ENCODE data around the gene PCNX1.
"Not testable (repeated sequence)": the region's sequence is repeated elsewhere in the genome, so short reads cannot be mapped to it uniquely, and the experiment has no call there.

DNA sequence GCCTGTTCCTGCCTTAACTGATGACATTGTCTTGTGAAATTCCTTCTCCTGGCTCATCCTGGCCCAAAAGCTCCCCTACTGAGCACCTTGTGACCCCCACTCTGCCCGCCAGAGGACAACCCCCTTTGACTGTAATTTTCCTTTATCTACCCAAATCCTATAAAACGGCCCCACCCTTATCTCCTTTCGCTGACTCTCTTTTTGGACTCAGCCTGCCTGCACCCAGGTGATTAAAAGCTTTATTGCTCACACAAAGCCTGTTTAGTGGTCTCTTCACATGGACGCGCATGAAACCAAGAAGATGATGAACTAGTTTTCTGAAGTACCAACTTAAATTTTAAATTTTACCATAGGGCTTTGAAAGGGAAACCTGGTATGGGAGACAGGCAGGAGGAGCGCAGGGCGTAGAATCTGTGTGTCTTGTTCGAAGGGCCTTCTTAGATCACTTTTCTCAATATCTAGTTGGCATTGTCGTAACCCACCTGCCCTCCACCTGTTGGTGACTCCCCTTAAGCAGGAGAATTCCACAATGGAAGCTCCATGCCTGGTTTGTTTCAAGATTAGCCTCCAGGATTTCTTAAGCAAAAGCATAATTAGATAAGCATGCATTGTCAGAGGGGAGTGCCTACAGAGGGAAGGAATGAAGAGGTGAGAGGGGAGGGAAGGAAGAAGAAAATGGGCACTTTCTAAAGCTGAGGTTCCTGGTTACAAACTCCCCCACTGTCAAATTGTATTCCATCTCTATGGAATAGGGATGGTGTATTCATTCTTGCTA, 222.6 kb downstream of the PCNX1 start:
- TF ChIP-seq, protein P1, sequence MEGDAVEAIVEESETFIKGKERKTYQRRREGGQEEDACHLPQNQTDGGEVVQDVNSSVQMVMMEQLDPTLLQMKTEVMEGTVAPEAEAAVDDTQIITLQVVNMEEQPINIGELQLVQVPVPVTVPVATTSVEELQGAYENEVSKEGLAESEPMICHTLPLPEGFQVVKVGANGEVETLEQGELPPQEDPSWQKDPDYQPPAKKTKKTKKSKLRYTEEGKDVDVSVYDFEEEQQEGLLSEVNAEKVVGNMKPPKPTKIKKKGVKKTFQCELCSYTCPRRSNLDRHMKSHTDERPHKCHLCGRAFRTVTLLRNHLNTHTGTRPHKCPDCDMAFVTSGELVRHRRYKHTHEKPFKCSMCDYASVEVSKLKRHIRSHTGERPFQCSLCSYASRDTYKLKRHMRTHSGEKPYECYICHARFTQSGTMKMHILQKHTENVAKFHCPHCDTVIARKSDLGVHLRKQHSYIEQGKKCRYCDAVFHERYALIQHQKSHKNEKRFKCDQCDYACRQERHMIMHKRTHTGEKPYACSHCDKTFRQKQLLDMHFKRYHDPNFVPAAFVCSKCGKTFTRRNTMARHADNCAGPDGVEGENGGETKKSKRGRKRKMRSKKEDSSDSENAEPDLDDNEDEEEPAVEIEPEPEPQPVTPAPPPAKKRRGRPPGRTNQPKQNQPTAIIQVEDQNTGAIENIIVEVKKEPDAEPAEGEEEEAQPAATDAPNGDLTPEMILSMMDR (IDR thresholded peaks at IDR 0.05 in 4 of 5, conservative IDR thresholded peaks at IDR 0.05 in 1 of 5), result not testable (repeated sequence)
- TF ChIP-seq POLR2A (IDR thresholded peaks at IDR 0.05), result not testable (repeated sequence)

Measured in gastrocnemius medialis (tissue), 4 donors.